Activated naive CD4-positive, alpha-beta T cell treated with anti-CD3 and anti-CD28 coated beads, Interleukin-2, amount 50 U/mL, for 16 hours (primary cell): ENCODE measurements around the gene SLC9A7.
"Not testable (repeated sequence)": the region's sequence is repeated elsewhere in the genome, so short reads cannot be mapped to it uniquely, and the experiment has no call there.

Experiments
- DNase-seq: peaks from one replicate; pipeline ENCODE4 v3.0.0-alpha.2; 2020

Gene SLC9A7

GRCh38 chrX:46754036-46754435 lies 4.9 kb downstream of the SLC9A7 start:
- no peak for DNase-seq

GRCh38 chrX:46750889-46751288 lies 8.0 kb downstream of the SLC9A7 start:
- no peak for DNase-seq

- no peak for DNase-seq
Measured at GRCh38 chrX:46744009-46744408, 14.9 kb downstream of the SLC9A7 start.

GRCh38 chrX:46743046-46743445 lies 15.9 kb downstream of the SLC9A7 start:
- DNase-seq = no peak

- DNase-seq = no peak
Measured at GRCh38 chrX:46739736-46740135, 19.2 kb downstream of the SLC9A7 start.

GRCh38 chrX:46737462-46737861 lies 21.5 kb downstream of the SLC9A7 start:
- DNase-seq = no peak

GRCh38 chrX:46737041-46737440 lies 21.9 kb downstream of the SLC9A7 start:
- no peak for DNase-seq

- DNase-seq = no peak
Measured at GRCh38 chrX:46735622-46736021, 23.3 kb downstream of the SLC9A7 start.

- DNase-seq = no peak
Measured at GRCh38 chrX:46733226-46733625, 25.7 kb downstream of the SLC9A7 start.

GRCh38 chrX:46730765-46731164 lies 28.2 kb downstream of the SLC9A7 start:
- no peak for DNase-seq

GRCh38 chrX:46727441-46727840 lies 31.5 kb downstream of the SLC9A7 start:
- no peak for DNase-seq

GRCh38 chrX:46723569-46723927 lies 35.4 kb downstream of the SLC9A7 start:
- DNase-seq = not testable (repeated sequence)

GRCh38 chrX:46722742-46723568 lies 36.0 kb downstream of the SLC9A7 start:
- DNase-seq = no peak

- DNase-seq = no peak
Measured at GRCh38 chrX:46716796-46717195, 42.1 kb downstream of the SLC9A7 start.

- DNase-seq = no peak
Measured at GRCh38 chrX:46715997-46716396, 42.9 kb downstream of the SLC9A7 start.

- no peak for DNase-seq
Measured at GRCh38 chrX:46715530-46715929, 43.4 kb downstream of the SLC9A7 start.

GRCh38 chrX:46713672-46714490 lies 45.0 kb downstream of the SLC9A7 start:
- DNase-seq = no peak

- no peak for DNase-seq
Measured at GRCh38 chrX:46712764-46713163, 46.2 kb downstream of the SLC9A7 start.

GRCh38 chrX:46710927-46711623 lies 47.8 kb downstream of the SLC9A7 start:
- DNase-seq = no peak

GRCh38 chrX:46710425-46710824 lies 48.5 kb downstream of the SLC9A7 start:
- no peak for DNase-seq

GRCh38 chrX:46707274-46707965 lies 51.5 kb downstream of the SLC9A7 start:
- no peak for DNase-seq

- peak; percentile 9 for DNase-seq
Measured at GRCh38 chrX:46704767-46705386, 54.0 kb downstream of the SLC9A7 start.
